Stimulated activated CD8-positive, alpha-beta memory T cell treated with anti-CD3 and anti-CD28 coated beads, Interleukin-4, amount 100 ng/mL, for 48 hours (primary cell): Measurements from ENCODE around the gene INCENP.
"Not testable (repeated sequence)": the region's sequence is repeated elsewhere in the genome, so short reads cannot be mapped to it uniquely, and the experiment has no call there.

ENCODE experiments used
- DNase-seq: peaks from one replicate; pipeline ENCODE4 v3.0.0-alpha.2; 2020

The INCENP gene

GRCh38 chr11:62123669-62124185 is at the start of gene INCENP:
TSS of gene INCENP (plus strand) at chr11:62124011. CDS start at chr11:62128162, 4,151 bp downstream.
- peak; percentile 93 for DNase-seq

GRCh38 chr11:62075438-62075837 is 48.4 kb upstream of the INCENP start:
- no peak for DNase-seq

GRCh38 chr11:62077132-62077531 is 46.7 kb upstream of the INCENP start:
- no peak for DNase-seq

- peak; percentile 91 for DNase-seq
Measured at GRCh38 chr11:62081378-62082291, 42.2 kb upstream of the INCENP start.

GRCh38 chr11:62082292-62082657 is 41.5 kb upstream of the INCENP start:
- DNase-seq: no peak

- DNase-seq: not testable (repeated sequence)
Measured at GRCh38 chr11:62084801-62085200, 39.0 kb upstream of the INCENP start.

GRCh38 chr11:62087694-62088093 is 36.1 kb upstream of the INCENP start:
- DNase-seq: no peak

GRCh38 chr11:62088331-62088933 is 35.4 kb upstream of the INCENP start:
- no peak for DNase-seq

GRCh38 chr11:62103141-62103540 is 20.7 kb upstream of the INCENP start:
- DNase-seq: no peak

GRCh38 chr11:62103986-62104385 is 19.8 kb upstream of the INCENP start:
- DNase-seq: no peak

- DNase-seq: no peak
Measured at GRCh38 chr11:62104816-62105653, 18.8 kb upstream of the INCENP start.

GRCh38 chr11:62105667-62106191 is 18.1 kb upstream of the INCENP start:
- DNase-seq: no peak

GRCh38 chr11:62108017-62108750 is 15.6 kb upstream of the INCENP start:
- DNase-seq: no peak

- DNase-seq: no peak
Measured at GRCh38 chr11:62108971-62109404, 14.8 kb upstream of the INCENP start.

- no peak for DNase-seq
Measured at GRCh38 chr11:62115085-62115694, 8.6 kb upstream of the INCENP start.

- DNase-seq: peak; percentile 19
Measured at GRCh38 chr11:62116451-62116850, 7.4 kb upstream of the INCENP start.

GRCh38 chr11:62119569-62119968 is 4.2 kb upstream of the INCENP start:
- DNase-seq: no peak

- no peak for DNase-seq
Measured at GRCh38 chr11:62120001-62120400, 3.8 kb upstream of the INCENP start.

- DNase-seq: no peak
Measured at GRCh38 chr11:62120431-62120830, 3.4 kb upstream of the INCENP start.

- DNase-seq: no peak
Measured at GRCh38 chr11:62122076-62122475, 1.7 kb upstream of the INCENP start.
